K562 (cell line): ENCODE measurements around the gene VWF. TPM values are rescaled to one million over a fixed set of nuclear protein-coding genes. Genes with fewer than 3 reads are reported as not detected.

Experiments used
- FOSL1 ChIP-seq: fragments of 200-800 bp; sonication (Bioruptor generic); conservative IDR thresholded peaks from 2 replicates; pipeline ENCODE4 v1.6.1; 2016; ENCODE audit warnings: missing genetic modification characterization, missing compliant biosample characterization
- RREB1 ChIP-seq: fragments of 250-450 bp; sonication (Bioruptor Pico); IDR thresholded peaks from 2 replicates; pipeline ENCODE4 v1.4.0; 2020
- STAT5A ChIP-seq: IDR thresholded peaks from 2 replicates; pipeline ENCODE4 v1.6.1; 2012; ENCODE audit warnings: low read length, inconsistent platforms, borderline replicate concordance
- USF2 ChIP-seq: sonication (generic); formaldehyde crosslinking; IDR thresholded peaks from 2 replicates; pipeline ENCODE4 v1.5.0; 2020; ENCODE audit warnings: missing genetic modification reagents
- ZFPM2 ChIP-seq: fragments of 250-450 bp; sonication (Bioruptor Pico); IDR thresholded peaks from 2 replicates; pipeline ENCODE4 v1.5.1; 2022; ENCODE audit warnings: mild to moderate bottlenecking
- polyA plus RNA-seq, 8 experiments: library from polyadenylated mRNA; depleted of rRNA in 4 of 8; stranded (reverse) in 5 of 8; unstranded in 3 of 8; fragments of >200 nt; fragmentation: Nextera tagmentation in 2 of 8; fragmentation: Illumina TruSeq in 1 of 8; extraction: Ambion mirVana in 2 of 8; extraction: Trizol in 1 of 8; gene quantifications; 2 replicates each; pipeline versions ENCODE4 v1.2.1 to v1.2.3, GENCODE V29; 2011 to 2014; ENCODE audit warnings: inconsistent platforms in 1 of 8, missing spikeins in 1 of 8
- total RNA-seq, 7 experiments: library from RNA; depleted of rRNA in 6 of 7; stranded (reverse); fragments of >200 nt in 6 of 7; fragmentation: Illumina TruSeq in 2 of 7; extraction: Trizol in 2 of 7; gene quantifications; 2 replicates each; pipeline versions ENCODE4 v1.2.1 to v1.2.3, GENCODE V29; 2011 to 2021; ENCODE audit warnings: low replicate concordance in 1 of 7

Gene VWF
- total and polyA plus RNA-seq, 9 of the 15 experiments (the other 6 are each of a cell fraction or from before 2014, with no cell fraction given), result 0.53 TPM; not detected in 8

GRCh38 chr12:5977556-5977955 lies 146.9 kb downstream of the VWF start (continued):
- no peak for TF ChIP-seq FOSL1 (tag)
- no peak for TF ChIP-seq USF2 (CRISPR knock-in tag)
- TF ChIP-seq ZFPM2 (CRISPR knock-in tag), result no peak
- no peak for TF ChIP-seq STAT5A
- no peak for TF ChIP-seq RREB1
